ENCODE measurements around the gene ZCCHC10. TPM values are rescaled to one million over a fixed set of nuclear protein-coding genes. Genes with fewer than 3 reads are reported as not detected.
"Not testable (repeated sequence)": the region's sequence is repeated elsewhere in the genome, so short reads cannot be mapped to it uniquely, and the experiment has no call there.

Gene ZCCHC10
- total RNA-seq, 2 experiments from 2014 or later = 24.7 to 32.0 TPM

- Mint-ChIP-seq H3K4me1 (peaks cover 47% of the 10 kb centered on the region), H3K36me3 (peaks cover 22% of the 10 kb centered on the region)
Measured at GRCh38 chr5:133051542-133052316, 25.4 kb upstream of the ZCCHC10 start, which contains the start of gene HSPA4. Gene HSPA4, plus strand, starts transcription at chr5:133052013. Its CDS starts 238 bp downstream, at chr5:133052251.

GRCh38 chr5:133051061-133051541 lies 24.8 kb upstream of the ZCCHC10 start:
- ATAC-seq (no peak), DNase-seq (no peak)
- CTCF ChIA-PET = interaction anchor here (0.8 to 1.0 kb wide), 5 partner anchors 18 to 184 kb away, joined by 3 read pairs; partner anchors contain the start of genes GDF9 and UQCRQ
- H3K4me1 Mint-ChIP-seq = peaks cover 47% of the 10 kb centered on the region
- no peaks in the 10 kb centered on the region for H3K9me3 Mint-ChIP-seq (ENCODE audit: low read depth)
- H3K27ac Mint-ChIP-seq = peak overlapping the region; percentile 100
- peaks cover 22% of the 10 kb centered on the region for H3K36me3 Mint-ChIP-seq
- no peaks in the 10 kb centered on the region for H3K27me3 Mint-ChIP-seq
- H3K4me3 Mint-ChIP-seq = peak overlapping the region; percentile 98

More at GRCh38 chr5:133051542-133052316, 25.4 kb upstream of the ZCCHC10 start, which contains the start of gene HSPA4:
- peak; percentile 99 for DNase-seq
- H3K9me3 Mint-ChIP-seq (ENCODE audit: low read depth) = no peaks in the 10 kb centered on the region
- ATAC-seq = peak; percentile 84
- no peaks in the 10 kb centered on the region for H3K27me3 Mint-ChIP-seq
- H3K27ac Mint-ChIP-seq = peak within 1 kb of the TSS; percentile 100
- CTCF ChIA-PET = interaction anchor here (0.8 to 1.0 kb wide), 5 partner anchors 18 to 197 kb away, joined by 3 read pairs; no protein-coding TSS in a partner anchor
- H3K4me3 Mint-ChIP-seq = peak within 1 kb of the TSS; percentile 98

- DNase-seq (no peak), ATAC-seq (no peak)
- H3K4me1 Mint-ChIP-seq = peaks cover 43% of the 10 kb centered on the region
- no peaks in the 10 kb centered on the region for H3K27me3 Mint-ChIP-seq
- peak overlapping the region; percentile 98 for H3K4me3 Mint-ChIP-seq
- CTCF ChIA-PET = interaction anchor here (0.8 to 1.0 kb wide), 2 partner anchors 24 to 184 kb away, joined by 3 read pairs; partner anchors contain the start of genes GDF9 and UQCRQ
- peak overlapping the region; percentile 100 for H3K27ac Mint-ChIP-seq
- peaks cover 22% of the 10 kb centered on the region for H3K36me3 Mint-ChIP-seq
- no peaks in the 10 kb centered on the region for H3K9me3 Mint-ChIP-seq (ENCODE audit: low read depth)
Measured at GRCh38 chr5:133050521-133050920, 24.2 kb upstream of the ZCCHC10 start.

- CTCF ChIA-PET = no interaction called here
- H3K9me3 Mint-ChIP-seq (ENCODE audit: low read depth) = no peaks in the 10 kb centered on the region
- H3K4me3 Mint-ChIP-seq = no peak overlapping the region
- ATAC-seq = no peak
- peak overlapping the region; percentile 47 for H3K27ac Mint-ChIP-seq
- DNase-seq = no peak
- H3K36me3 Mint-ChIP-seq = peaks cover 16% of the 10 kb centered on the region
- peaks cover 35% of the 10 kb centered on the region for H3K4me1 Mint-ChIP-seq
- H3K27me3 Mint-ChIP-seq = no peaks in the 10 kb centered on the region
Measured at GRCh38 chr5:133049726-133050048, 23.3 kb upstream of the ZCCHC10 start.

- H3K4me1 Mint-ChIP-seq = peaks cover 31% of the 10 kb centered on the region
- H3K4me3 Mint-ChIP-seq = no peak overlapping the region
- H3K27me3 Mint-ChIP-seq = no peaks in the 10 kb centered on the region
- H3K36me3 Mint-ChIP-seq = peaks cover 11% of the 10 kb centered on the region
- no peak for DNase-seq
- peak overlapping the region; percentile 27 for H3K27ac Mint-ChIP-seq
- CTCF ChIA-PET = no interaction called here
- no peaks in the 10 kb centered on the region for H3K9me3 Mint-ChIP-seq (ENCODE audit: low read depth)
- no peak for ATAC-seq
Measured at GRCh38 chr5:133048993-133049725, 22.8 kb upstream of the ZCCHC10 start.

GRCh38 chr5:133047404-133047803 lies 21.1 kb upstream of the ZCCHC10 start:
- Mint-ChIP-seq H3K4me3 (no peak overlapping the region), H3K27ac (no peak overlapping the region), H3K9me3 (ENCODE audit: low read depth) (no peaks in the 10 kb centered on the region), H3K36me3 (peaks cover 4% of the 10 kb centered on the region), H3K4me1 (peaks cover 19% of the 10 kb centered on the region), H3K27me3 (no peaks in the 10 kb centered on the region)
- no peak for ATAC-seq
- CTCF ChIA-PET = no interaction called here
- no peak for DNase-seq

GRCh38 chr5:133046560-133046959 lies 20.2 kb upstream of the ZCCHC10 start:
- peaks cover 19% of the 10 kb centered on the region for H3K4me1 Mint-ChIP-seq
- H3K27ac Mint-ChIP-seq, H3K4me3 Mint-ChIP-seq: not testable (repeated sequence)

GRCh38 chr5:133041910-133042309 lies 15.6 kb upstream of the ZCCHC10 start:
- CTCF ChIA-PET = no interaction called here
- no peaks in the 10 kb centered on the region for H3K27me3 Mint-ChIP-seq
- H3K4me1 Mint-ChIP-seq = no peaks in the 10 kb centered on the region

More at GRCh38 chr5:133046560-133046959, 20.2 kb upstream of the ZCCHC10 start:
- H3K36me3 Mint-ChIP-seq; H3K27me3 Mint-ChIP-seq; H3K9me3 Mint-ChIP-seq (ENCODE audit: low read depth); ATAC-seq; DNase-seq; CTCF ChIA-PET: not testable (repeated sequence)

GRCh38 chr5:133041157-133041784 lies 14.9 kb upstream of the ZCCHC10 start:
- DNase-seq (no peak), ATAC-seq (no peak)
- Mint-ChIP-seq H3K4me3 (no peak overlapping the region), H3K27me3 (no peaks in the 10 kb centered on the region), H3K4me1 (no peaks in the 10 kb centered on the region), H3K9me3 (ENCODE audit: low read depth) (no peaks in the 10 kb centered on the region), H3K36me3 (no peaks in the 10 kb centered on the region), H3K27ac (no peak overlapping the region)
- CTCF ChIA-PET = no interaction called here

More at GRCh38 chr5:133041910-133042309, 15.6 kb upstream of the ZCCHC10 start:
- Mint-ChIP-seq H3K4me3 (no peak overlapping the region), H3K36me3 (no peaks in the 10 kb centered on the region), H3K27ac (no peak overlapping the region), H3K9me3 (ENCODE audit: low read depth) (no peaks in the 10 kb centered on the region)
- ATAC-seq = no peak
- DNase-seq = no peak

- DNase-seq; H3K4me1 Mint-ChIP-seq; ATAC-seq; H3K4me3 Mint-ChIP-seq; H3K36me3 Mint-ChIP-seq; H3K27ac Mint-ChIP-seq; CTCF ChIA-PET; H3K9me3 Mint-ChIP-seq (ENCODE audit: low read depth); H3K27me3 Mint-ChIP-seq: not testable (repeated sequence)
Measured at GRCh38 chr5:133036677-133037076, 10.3 kb upstream of the ZCCHC10 start.

- peaks cover 8% of the 10 kb centered on the region for H3K4me1 Mint-ChIP-seq
- no peak for ATAC-seq
- DNase-seq = no peak
- no peaks in the 10 kb centered on the region for H3K27me3 Mint-ChIP-seq
- CTCF ChIA-PET = no interaction called here
- H3K9me3 Mint-ChIP-seq (ENCODE audit: low read depth) = no peaks in the 10 kb centered on the region
- H3K4me3 Mint-ChIP-seq = no peak overlapping the region
- no peaks in the 10 kb centered on the region for H3K36me3 Mint-ChIP-seq
- no peak overlapping the region for H3K27ac Mint-ChIP-seq
Measured at GRCh38 chr5:133035224-133035623, 8.9 kb upstream of the ZCCHC10 start.

GRCh38 chr5:133034064-133034463 lies 7.7 kb upstream of the ZCCHC10 start:
- no peaks in the 10 kb centered on the region for H3K9me3 Mint-ChIP-seq (ENCODE audit: low read depth)
- H3K4me1 Mint-ChIP-seq = peaks cover 8% of the 10 kb centered on the region
- H3K27ac Mint-ChIP-seq = no peak overlapping the region
- no peaks in the 10 kb centered on the region for H3K36me3 Mint-ChIP-seq
- CTCF ChIA-PET = interaction anchor here (1.0 kb wide), 1 partner anchor 17 kb away, joined by 3 read pairs; the partner anchor contains the start of gene HSPA4
- DNase-seq (no peak), ATAC-seq (no peak)
- no peak overlapping the region for H3K4me3 Mint-ChIP-seq
- no peaks in the 10 kb centered on the region for H3K27me3 Mint-ChIP-seq
